Muscle of back (tissue), 13 donors: ENCODE results near the gene KRTAP12-2. TPM values are rescaled to one million over a fixed set of nuclear protein-coding genes. Genes with fewer than 3 reads are reported as not detected.

ENCODE experiments used
- DNase-seq, 3 donors: peaks; one replicate each; pipeline versions ENCODE4 v3.0.0 to v3.0.0-alpha.2; 2013
- long read RNA-seq, 9 donors: transcript quantifications; one replicate each; lab custom pipeline, GENCODE V29; 2026
- polyA plus RNA-seq, 10 donors: library from polyadenylated mRNA; unstranded; fragments of 120-200 nt; gene quantifications; one replicate each; pipeline ENCODE4 v1.2.1, GENCODE V29; 2013; ENCODE audit not compliant: insufficient read length in 10 of 10

KRTAP12-2 gene
- polyA plus RNA-seq: not detected
- long read RNA-seq, donor 1: 0 reads
- long read RNA-seq, donor 2: 0 reads
- long read RNA-seq, donor 3: 0 reads
- long read RNA-seq, donor 4: 0 reads
- long read RNA-seq, donor 5: 0 reads
- long read RNA-seq, donor 6: 0 reads
- long read RNA-seq, donor 7: 0 reads
- long read RNA-seq, donor 8: 0 reads
- long read RNA-seq, donor 9: 0 reads

GRCh38 chr21:44666401-44667320 lies at the start of gene KRTAP12-2:
KRTAP12-2 (minus strand) TSS chr21:44666927; CDS start chr21:44666886, 41 bp downstream.
- no peak for DNase-seq

- no peak for DNase-seq
These were observed 48.2 kb upstream of the KRTAP12-2 start for GRCh38 chr21:44714905-44715304.

GRCh38 chr21:44713846-44714245 lies 47.1 kb upstream of the KRTAP12-2 start:
- no peak for DNase-seq

- no peak for DNase-seq
These were observed 46.4 kb upstream of the KRTAP12-2 start for GRCh38 chr21:44713130-44713529.

GRCh38 chr21:44712203-44713028 lies 45.7 kb upstream of the KRTAP12-2 start:
- no peak for DNase-seq

- DNase-seq: no peak
These were observed 44.8 kb upstream of the KRTAP12-2 start, which contains the start of gene TSPEAR for GRCh38 chr21:44711327-44712202. TSPEAR (minus strand) TSS chr21:44711572; CDS start chr21:44711514, 58 bp downstream.

- DNase-seq: no peak
These were observed 44.1 kb upstream of the KRTAP12-2 start for GRCh38 chr21:44710756-44711326.

- DNase-seq: no peak
These were observed 43.6 kb upstream of the KRTAP12-2 start for GRCh38 chr21:44710294-44710665.

GRCh38 chr21:44709426-44710293 lies 42.9 kb upstream of the KRTAP12-2 start:
- DNase-seq: peak in 1 of 3 donors; percentile 34

GRCh38 chr21:44708866-44709425 lies 42.2 kb upstream of the KRTAP12-2 start:
- no peak for DNase-seq

GRCh38 chr21:44708213-44708865 lies 41.6 kb upstream of the KRTAP12-2 start:
- DNase-seq: no peak

- no peak for DNase-seq
These were observed 40.2 kb upstream of the KRTAP12-2 start for GRCh38 chr21:44706706-44707581.

- DNase-seq: no peak
These were observed 39.4 kb upstream of the KRTAP12-2 start for GRCh38 chr21:44706026-44706705.

GRCh38 chr21:44704636-44705001 lies 37.9 kb upstream of the KRTAP12-2 start:
- no peak for DNase-seq

GRCh38 chr21:44703731-44704635 lies 37.3 kb upstream of the KRTAP12-2 start:
- no peak for DNase-seq
